GM19351 (cell line): ENCODE results near the gene TAC4.

Experiments
- ATAC-seq: cut with Tn5 transposase; IDR thresholded peaks from one replicate; pipeline ENCODE4 v1.9.1; 2021; ENCODE audit warnings: mild to moderate bottlenecking, moderate library complexity; ENCODE audit not compliant: unreplicated experiment

Gene TAC4

GRCh38 chr17:49848019-49848473, at the start of gene TAC4:
TSS of gene TAC4 (minus strand) at chr17:49848069. CDS start at chr17:49848017, 52 bp downstream.
- no peak for ATAC-seq

- no peak for ATAC-seq
Measured at GRCh38 chr17:49896860-49897259, 49.0 kb upstream of the TAC4 start.

GRCh38 chr17:49896222-49896621, 48.4 kb upstream of the TAC4 start:
- ATAC-seq = no peak

GRCh38 chr17:49895812-49896211, 47.9 kb upstream of the TAC4 start:
- no peak for ATAC-seq

- ATAC-seq = no peak
Measured at GRCh38 chr17:49894761-49895160, 46.9 kb upstream of the TAC4 start.

GRCh38 chr17:49891694-49892389, 44.0 kb upstream of the TAC4 start:
- no peak for ATAC-seq

GRCh38 chr17:49891271-49891670, 43.4 kb upstream of the TAC4 start:
- ATAC-seq = no peak

- ATAC-seq = no peak
Measured at GRCh38 chr17:49890852-49891251, 43.0 kb upstream of the TAC4 start.

- ATAC-seq = no peak
Measured at GRCh38 chr17:49890077-49890821, 42.4 kb upstream of the TAC4 start.

- no peak for ATAC-seq
Measured at GRCh38 chr17:49889500-49889899, 41.6 kb upstream of the TAC4 start.

GRCh38 chr17:49887744-49888360, 40.0 kb upstream of the TAC4 start:
- ATAC-seq = no peak

GRCh38 chr17:49887086-49887743, 39.3 kb upstream of the TAC4 start:
- no peak for ATAC-seq

- ATAC-seq = no peak
Measured at GRCh38 chr17:49886036-49886435, 38.2 kb upstream of the TAC4 start.

GRCh38 chr17:49882434-49882833, 34.6 kb upstream of the TAC4 start:
- no peak for ATAC-seq

- ATAC-seq = no peak
Measured at GRCh38 chr17:49881054-49881402, 33.2 kb upstream of the TAC4 start.

GRCh38 chr17:49880291-49881053, 32.6 kb upstream of the TAC4 start:
- ATAC-seq = no peak

GRCh38 chr17:49878931-49879904, 31.3 kb upstream of the TAC4 start:
- no peak for ATAC-seq

GRCh38 chr17:49875685-49876084, 27.8 kb upstream of the TAC4 start:
- no peak for ATAC-seq

- ATAC-seq = no peak
Measured at GRCh38 chr17:49874911-49875310, 27.0 kb upstream of the TAC4 start.

- no peak for ATAC-seq
Measured at GRCh38 chr17:49873926-49874325, 26.1 kb upstream of the TAC4 start.
